MG63 (cell line): ENCODE measurements around the gene TMIGD2. TPM values are rescaled to one million over a fixed set of nuclear protein-coding genes. Genes with fewer than 3 reads are reported as not detected.
"Not testable (repeated sequence)": the region's sequence is repeated elsewhere in the genome, so short reads cannot be mapped to it uniquely, and the experiment has no call there.

Experiments used
- DNase-seq: peaks from one replicate; pipeline ENCODE4 v3.0.0-alpha.2; 2020
- H3K27me3 ChIP-seq: fragments of 250-450 bp; sonication (Bioruptor Pico); 2 replicates; pipeline ENCODE4 v1.5.1; 2020; ENCODE audit warnings: mild to moderate bottlenecking, moderate library complexity
- H3K36me3 ChIP-seq: fragments of 250-450 bp; sonication (Bioruptor Pico); 2 replicates; pipeline ENCODE4 v1.5.1; 2020; ENCODE audit warnings: mild to moderate bottlenecking, moderate library complexity
- H3K4me3 ChIP-seq: fragments of 250-450 bp; sonication (Bioruptor Pico); 2 replicates; pipeline ENCODE4 v1.5.1; 2020; ENCODE audit warnings: mild to moderate bottlenecking, moderate library complexity
- H3K9me3 ChIP-seq: fragments of 250-450 bp; sonication (Bioruptor Pico); 2 replicates; pipeline ENCODE4 v1.5.1; 2020; ENCODE audit warnings: mild to moderate bottlenecking, moderate library complexity
- total RNA-seq: library from RNA; depleted of rRNA; stranded (reverse); fragments of >200 nt; shearing (Covaris generic); gene quantifications from 2 replicates; pipeline ENCODE4 v1.2.3, GENCODE V29; 2014; ENCODE audit warnings: low replicate concordance; rRNA removed

The TMIGD2 gene
- total RNA-seq, 1 experiment from 2014 or later, result not detected

GRCh38 chr19:4258181-4258580 is 44.0 kb downstream of the TMIGD2 start:
- H3K4me3 ChIP-seq, result no peak overlapping the region
- H3K9me3 ChIP-seq, result no peaks in the 10 kb centered on the region
- H3K27me3 ChIP-seq, result no peaks in the 10 kb centered on the region
- no peak for DNase-seq
- H3K36me3 ChIP-seq, result peaks cover 11% of the 10 kb centered on the region

- no peaks in the 10 kb centered on the region for H3K27me3 ChIP-seq
- H3K36me3 ChIP-seq, result peaks cover 14% of the 10 kb centered on the region
- no peaks in the 10 kb centered on the region for H3K9me3 ChIP-seq
- H3K4me3 ChIP-seq, result no peak overlapping the region
- no peak for DNase-seq
These were observed 45.2 kb downstream of the TMIGD2 start for GRCh38 chr19:4257025-4257424.

- H3K9me3 ChIP-seq, result no peaks in the 10 kb centered on the region
- H3K27me3 ChIP-seq, result no peaks in the 10 kb centered on the region
- no peak overlapping the region for H3K4me3 ChIP-seq
- H3K36me3 ChIP-seq, result peaks cover 14% of the 10 kb centered on the region
- DNase-seq, result no peak
These were observed 45.6 kb downstream of the TMIGD2 start for GRCh38 chr19:4256563-4256962.

GRCh38 chr19:4246767-4247593 is 55.2 kb downstream of the TMIGD2 start, which contains the start of gene YJU2:
YJU2 (plus strand) TSS chr19:4247080; CDS start chr19:4247147, 67 bp downstream.
- Histone ChIP-seq H3K9me3 (peaks cover 2% of the 10 kb centered on the region), H3K4me3 (peak within 1 kb of the TSS; percentile 89), H3K27me3 (no peaks in the 10 kb centered on the region), H3K36me3 (peaks cover 2% of the 10 kb centered on the region; the same call in 1 of the 2 replicates)
- peak; percentile 94 for DNase-seq

GRCh38 chr19:4245938-4246337 is 56.3 kb downstream of the TMIGD2 start:
- not testable (repeated sequence) for H3K9me3 ChIP-seq, H3K27me3 ChIP-seq, H3K4me3 ChIP-seq, DNase-seq, H3K36me3 ChIP-seq

Other genes starting within 250 kb of the TMIGD2 start
- 7.8 and 8.7 TPM in 2 replicates for gene ZBTB7A, start 235.5 kb downstream of the TMIGD2 start, total RNA-seq
- gene MAP2K2, start 178.3 kb downstream of the TMIGD2 start, total RNA-seq, result 115 and 216 TPM in 2 replicates
- gene CREB3L3, start 148.8 kb downstream of the TMIGD2 start, total RNA-seq, result not detected in 2 replicates
- 2.3 and 7.7 TPM in 2 replicates for gene SIRT6, start 119.8 kb downstream of the TMIGD2 start, total RNA-seq
- gene ANKRD24, start 119.7 kb downstream of the TMIGD2 start, total RNA-seq, result 0.13 TPM in 1 of 2 replicates, not detected in the other
- gene EBI3, start 72.9 kb downstream of the TMIGD2 start, total RNA-seq, result not detected in 2 replicates
- gene YJU2, start 55.3 kb downstream of the TMIGD2 start, total RNA-seq, result 13.6 and 26.1 TPM in 2 replicates
- not detected in 2 replicates for gene SHD, start 23.1 kb downstream of the TMIGD2 start, total RNA-seq
- gene FSD1, start 2.2 kb upstream of the TMIGD2 start, total RNA-seq, result not detected in 2 replicates
- not detected in 2 replicates for gene STAP2, start 36.4 kb upstream of the TMIGD2 start, total RNA-seq
- 0.52 and 4.4 TPM in 2 replicates for gene MPND, start 41.2 kb upstream of the TMIGD2 start, total RNA-seq
- 50.5 and 76.0 TPM in 2 replicates for gene SH3GL1, start 98.2 kb upstream of the TMIGD2 start, total RNA-seq
- gene CHAF1A, start 100.3 kb upstream of the TMIGD2 start, total RNA-seq, result 24.1 and 24.7 TPM in 2 replicates
- 58.0 and 107 TPM in 2 replicates for gene UBXN6, start 155.4 kb upstream of the TMIGD2 start, total RNA-seq
- gene HDGFL2, start 169.9 kb upstream of the TMIGD2 start, total RNA-seq, result 19.5 and 29.8 TPM in 2 replicates
- not detected in 2 replicates for gene PLIN4, start 216.1 kb upstream of the TMIGD2 start, total RNA-seq
- not detected in 2 replicates for gene PLIN5, start 232.8 kb upstream of the TMIGD2 start, total RNA-seq
- not detected in 2 replicates for gene LRG1, start 237.6 kb upstream of the TMIGD2 start, total RNA-seq